ENCODE results near the gene DNAJC4. TPM values are rescaled to one million over a fixed set of nuclear protein-coding genes. Genes with fewer than 3 reads are reported as not detected.
A peak's percentile ranks its signal among the peaks of the same experiment; 100 is the strongest.

DNAJC4 gene
- total and polyA plus RNA-seq, 9 of the 15 experiments (the other 6 are each of a cell fraction or from before 2014, with no cell fraction given), result 4.0 to 32.6 (median 19.9) TPM

- TF ChIP-seq ZNF518B (CRISPR knock-in tag; IDR thresholded peaks at IDR 0.05), result no peak
- TF ChIP-seq SREBF2 (CRISPR knock-in tag; IDR thresholded peaks at IDR 0.05), result no peak
- TF ChIP-seq TEAD4 (IDR thresholded peaks at IDR 0.05; ENCODE audit: low read length), result no peak
- TF ChIP-seq TEAD4 (CRISPR knock-in tag; IDR thresholded peaks at IDR 0.05; ENCODE audit: borderline replicate concordance), result no peak
- peak; percentile 62 for TF ChIP-seq KDM5B (IDR thresholded peaks at IDR 0.05; ENCODE audit: insufficient replicate concordance, low read depth, low read length)
- TF ChIP-seq TAL1 (IDR thresholded peaks at IDR 0.05), result no peak
- TF ChIP-seq ZNF224 (CRISPR knock-in tag; IDR thresholded peaks at IDR 0.05), result 0 out of 2 replicates have a peak, but pooled peaks have one; percentile 71
- TF ChIP-seq, protein P1, sequence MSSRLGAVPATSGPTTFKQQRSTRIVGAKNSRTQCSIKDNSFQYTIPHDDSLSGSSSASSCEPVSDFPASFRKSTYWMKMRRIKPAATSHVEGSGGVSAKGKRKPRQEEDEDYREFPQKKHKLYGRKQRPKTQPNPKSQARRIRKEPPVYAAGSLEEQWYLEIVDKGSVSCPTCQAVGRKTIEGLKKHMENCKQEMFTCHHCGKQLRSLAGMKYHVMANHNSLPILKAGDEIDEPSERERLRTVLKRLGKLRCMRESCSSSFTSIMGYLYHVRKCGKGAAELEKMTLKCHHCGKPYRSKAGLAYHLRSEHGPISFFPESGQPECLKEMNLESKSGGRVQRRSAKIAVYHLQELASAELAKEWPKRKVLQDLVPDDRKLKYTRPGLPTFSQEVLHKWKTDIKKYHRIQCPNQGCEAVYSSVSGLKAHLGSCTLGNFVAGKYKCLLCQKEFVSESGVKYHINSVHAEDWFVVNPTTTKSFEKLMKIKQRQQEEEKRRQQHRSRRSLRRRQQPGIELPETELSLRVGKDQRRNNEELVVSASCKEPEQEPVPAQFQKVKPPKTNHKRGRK (tag; IDR thresholded peaks at IDR 0.05), result no peak
- TF ChIP-seq, protein P2, sequence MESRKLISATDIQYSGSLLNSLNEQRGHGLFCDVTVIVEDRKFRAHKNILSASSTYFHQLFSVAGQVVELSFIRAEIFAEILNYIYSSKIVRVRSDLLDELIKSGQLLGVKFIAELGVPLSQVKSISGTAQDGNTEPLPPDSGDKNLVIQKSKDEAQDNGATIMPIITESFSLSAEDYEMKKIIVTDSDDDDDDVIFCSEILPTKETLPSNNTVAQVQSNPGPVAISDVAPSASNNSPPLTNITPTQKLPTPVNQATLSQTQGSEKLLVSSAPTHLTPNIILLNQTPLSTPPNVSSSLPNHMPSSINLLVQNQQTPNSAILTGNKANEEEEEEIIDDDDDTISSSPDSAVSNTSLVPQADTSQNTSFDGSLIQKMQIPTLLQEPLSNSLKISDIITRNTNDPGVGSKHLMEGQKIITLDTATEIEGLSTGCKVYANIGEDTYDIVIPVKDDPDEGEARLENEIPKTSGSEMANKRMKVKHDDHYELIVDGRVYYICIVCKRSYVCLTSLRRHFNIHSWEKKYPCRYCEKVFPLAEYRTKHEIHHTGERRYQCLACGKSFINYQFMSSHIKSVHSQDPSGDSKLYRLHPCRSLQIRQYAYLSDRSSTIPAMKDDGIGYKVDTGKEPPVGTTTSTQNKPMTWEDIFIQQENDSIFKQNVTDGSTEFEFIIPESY (CRISPR knock-in tag; IDR thresholded peaks at IDR 0.05), result peak; percentile 42; the same call in 1 of the 2 replicates
- TF ChIP-seq ZNF696 (CRISPR knock-in tag; conservative IDR thresholded peaks at IDR 0.05), result no peak
- TF ChIP-seq, protein P3, sequence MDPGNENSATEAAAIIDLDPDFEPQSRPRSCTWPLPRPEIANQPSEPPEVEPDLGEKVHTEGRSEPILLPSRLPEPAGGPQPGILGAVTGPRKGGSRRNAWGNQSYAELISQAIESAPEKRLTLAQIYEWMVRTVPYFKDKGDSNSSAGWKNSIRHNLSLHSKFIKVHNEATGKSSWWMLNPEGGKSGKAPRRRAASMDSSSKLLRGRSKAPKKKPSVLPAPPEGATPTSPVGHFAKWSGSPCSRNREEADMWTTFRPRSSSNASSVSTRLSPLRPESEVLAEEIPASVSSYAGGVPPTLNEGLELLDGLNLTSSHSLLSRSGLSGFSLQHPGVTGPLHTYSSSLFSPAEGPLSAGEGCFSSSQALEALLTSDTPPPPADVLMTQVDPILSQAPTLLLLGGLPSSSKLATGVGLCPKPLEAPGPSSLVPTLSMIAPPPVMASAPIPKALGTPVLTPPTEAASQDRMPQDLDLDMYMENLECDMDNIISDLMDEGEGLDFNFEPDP (CRISPR knock-in tag; IDR thresholded peaks at IDR 0.05), result no peak
- TF ChIP-seq ZNF280A (IDR thresholded peaks at IDR 0.05; ENCODE audit: low read depth, partially characterized antibody), result no peak
- no peak for TF ChIP-seq ZNF140 (CRISPR knock-in tag; IDR thresholded peaks at IDR 0.05)
- TF ChIP-seq MTA2 (IDR thresholded peaks at IDR 0.05; ENCODE audit: low read depth), result no peak
- peak; percentile 24; the same call in 1 of the 2 replicates for TF ChIP-seq PKNOX1 (IDR thresholded peaks at IDR 0.05)
Observed at GRCh38 chr11:64246871-64247728, 16.8 kb downstream of the DNAJC4 start, which contains the start of gene PPP1R14B (continued).
